Uterus (tissue), 2 donors: ENCODE data around the gene DGLUCY.

Experiments used
- POLR2A ChIP-seq, 2 donors: fragments of 450-650 bp; IDR thresholded peaks; one replicate each; pipeline ENCODE4 v1.6.1; 2016; ENCODE audit warnings: antibody characterized with exemption in 2 of 2, mild to moderate bottlenecking in 1 of 2, moderate library complexity in 1 of 2
- TF ChIP-seq, protein P1 (sequence below), 4 experiments: fragments of 200-600 bp in 2 of 4; fragments of 450-650 bp in 2 of 4; sonication (generic) in 2 of 4; IDR thresholded peaks; one replicate each; pipeline ENCODE4 v1.5.1; 2016 to 2019; ENCODE audit warnings: antibody characterized with exemption in 4 of 4, mild to moderate bottlenecking in 2 of 4, moderate library complexity in 1 of 4

DNA sequence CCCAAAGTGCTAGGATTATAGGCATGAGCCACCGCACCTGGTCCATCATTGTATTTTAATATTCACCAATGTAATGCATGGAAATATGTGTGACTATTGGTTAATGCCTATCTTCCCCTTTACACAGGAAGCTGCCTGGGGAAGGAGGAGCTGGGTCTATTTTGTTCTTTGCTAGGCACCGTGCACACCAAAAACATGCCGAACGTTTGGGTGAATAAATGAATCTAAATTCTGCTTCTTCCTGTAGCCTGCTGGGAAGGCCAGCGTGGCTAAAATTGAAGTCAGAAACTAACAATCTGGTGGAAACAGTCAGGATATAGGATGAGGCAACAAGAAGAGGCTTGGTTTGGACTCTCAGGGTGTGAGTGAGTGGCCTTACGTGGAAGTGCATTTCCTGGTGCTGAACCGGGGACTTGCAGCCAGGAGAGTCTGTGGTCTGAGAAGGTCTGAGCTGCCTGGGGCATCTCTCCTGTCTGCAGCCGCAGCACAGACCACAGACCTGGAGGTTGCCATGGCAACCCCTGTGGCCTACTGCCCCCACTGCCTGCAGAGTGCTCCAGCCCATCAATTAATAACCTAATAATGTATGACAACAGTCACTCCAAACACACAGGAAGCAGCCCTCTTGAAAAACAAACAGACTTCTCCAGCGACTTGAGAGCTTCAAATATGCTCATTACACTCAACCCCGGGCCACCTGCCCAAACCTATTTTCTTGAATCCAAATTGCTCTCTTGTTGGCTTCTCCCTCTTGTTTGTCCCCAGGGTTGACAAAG lies 136.2 kb downstream of the DGLUCY start:
- no peak for TF ChIP-seq POLR2A (IDR thresholded peaks at IDR 0.05)
- TF ChIP-seq, protein P1, sequence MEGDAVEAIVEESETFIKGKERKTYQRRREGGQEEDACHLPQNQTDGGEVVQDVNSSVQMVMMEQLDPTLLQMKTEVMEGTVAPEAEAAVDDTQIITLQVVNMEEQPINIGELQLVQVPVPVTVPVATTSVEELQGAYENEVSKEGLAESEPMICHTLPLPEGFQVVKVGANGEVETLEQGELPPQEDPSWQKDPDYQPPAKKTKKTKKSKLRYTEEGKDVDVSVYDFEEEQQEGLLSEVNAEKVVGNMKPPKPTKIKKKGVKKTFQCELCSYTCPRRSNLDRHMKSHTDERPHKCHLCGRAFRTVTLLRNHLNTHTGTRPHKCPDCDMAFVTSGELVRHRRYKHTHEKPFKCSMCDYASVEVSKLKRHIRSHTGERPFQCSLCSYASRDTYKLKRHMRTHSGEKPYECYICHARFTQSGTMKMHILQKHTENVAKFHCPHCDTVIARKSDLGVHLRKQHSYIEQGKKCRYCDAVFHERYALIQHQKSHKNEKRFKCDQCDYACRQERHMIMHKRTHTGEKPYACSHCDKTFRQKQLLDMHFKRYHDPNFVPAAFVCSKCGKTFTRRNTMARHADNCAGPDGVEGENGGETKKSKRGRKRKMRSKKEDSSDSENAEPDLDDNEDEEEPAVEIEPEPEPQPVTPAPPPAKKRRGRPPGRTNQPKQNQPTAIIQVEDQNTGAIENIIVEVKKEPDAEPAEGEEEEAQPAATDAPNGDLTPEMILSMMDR (IDR thresholded peaks at IDR 0.05) = no peak
